Endothelial cell of umbilical vein (primary cell): ENCODE measurements around the gene RGS6.

Experiments used
- EZH2 ChIP-seq: IDR thresholded peaks from 2 replicates; pipeline ENCODE4 v1.6.1; 2012; ENCODE audit warnings: borderline replicate concordance, low read depth, mild to moderate bottlenecking, moderate library complexity, low read length, inconsistent platforms; ENCODE audit not compliant: severe bottlenecking
- FOS ChIP-seq: IDR thresholded peaks from 2 replicates; pipeline ENCODE4 v1.6.1; 2011; ENCODE audit warnings: mild to moderate bottlenecking, low read length, moderate library complexity, borderline replicate concordance; ENCODE audit not compliant: insufficient read depth
- JUN ChIP-seq: IDR thresholded peaks from 2 replicates; pipeline ENCODE4 v1.6.1; 2011; ENCODE audit warnings: borderline replicate concordance, low read depth; ENCODE audit not compliant: insufficient read length, insufficient read depth
- MAX ChIP-seq: IDR thresholded peaks from 2 replicates; pipeline ENCODE4 v1.6.1; 2011; ENCODE audit not compliant: insufficient read depth, insufficient read length
- MYC ChIP-seq: IDR thresholded peaks from one replicate; pipeline ENCODE4 v1.6.1; 2011; ENCODE audit warnings: mild to moderate bottlenecking, low read depth, low read length
- POLR2A ChIP-seq: IDR thresholded peaks from 2 replicates; pipeline ENCODE4 v1.6.1; 2012; ENCODE audit warnings: low read depth, mild to moderate bottlenecking, control low read depth, low read length
- POLR2AphosphoS5 ChIP-seq: IDR thresholded peaks from 2 replicates; pipeline ENCODE4 v1.6.1; 2012; ENCODE audit warnings: low read depth, mild to moderate bottlenecking, control low read depth, low read length, moderate library complexity; ENCODE audit not compliant: insufficient read depth
- TF ChIP-seq, protein P1 (sequence below), 2 donors: IDR thresholded peaks; 1 replicate in 1 of 2; 2 replicates in 1 of 2; pipeline ENCODE4 v1.5.1; 2011; ENCODE audit warnings: low read length in 2 of 2, mild to moderate bottlenecking in 2 of 2, moderate library complexity in 2 of 2, control low read depth in 1 of 2, inconsistent platforms in 1 of 2, low read depth in 1 of 2; ENCODE audit not compliant: insufficient read depth in 1 of 2; ENCODE audit errors: extremely low read depth in 1 of 2

DNA sequence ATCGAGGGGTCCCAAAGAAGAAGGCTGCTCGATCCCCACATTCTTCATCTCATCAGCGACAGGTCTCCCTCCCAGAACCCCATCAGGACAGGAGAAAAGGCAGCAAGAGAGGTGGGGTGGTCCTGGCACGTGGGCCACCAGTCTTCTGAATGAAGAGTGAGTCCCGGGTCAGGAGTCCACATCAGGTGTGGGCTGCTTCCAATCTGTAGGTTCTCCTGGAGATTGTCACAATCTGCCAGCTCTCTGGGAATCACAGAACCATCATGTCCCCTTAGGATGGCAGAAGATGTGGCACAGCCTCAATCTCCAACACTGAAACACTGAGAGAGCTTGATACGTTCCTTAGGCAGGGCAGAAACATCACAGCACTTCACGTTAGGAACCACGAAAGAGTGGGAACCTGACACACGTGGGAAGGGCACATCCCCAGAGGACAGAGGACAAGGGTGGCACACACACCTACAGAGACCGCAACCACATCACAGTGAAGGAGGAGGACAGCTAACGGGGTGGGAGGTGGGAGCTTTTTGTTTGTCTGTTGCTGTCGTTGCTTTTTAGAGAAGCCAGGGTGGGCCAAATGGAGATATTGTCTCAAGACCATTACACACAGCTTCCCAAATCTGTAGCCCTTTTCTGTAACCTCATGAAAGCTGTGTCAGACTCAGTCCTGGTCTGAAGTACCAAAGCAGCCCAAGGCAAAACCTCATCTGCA, 677.1 kb downstream of the RGS6 start:
- TF ChIP-seq EZH2 = no peak
- TF ChIP-seq, protein P1, sequence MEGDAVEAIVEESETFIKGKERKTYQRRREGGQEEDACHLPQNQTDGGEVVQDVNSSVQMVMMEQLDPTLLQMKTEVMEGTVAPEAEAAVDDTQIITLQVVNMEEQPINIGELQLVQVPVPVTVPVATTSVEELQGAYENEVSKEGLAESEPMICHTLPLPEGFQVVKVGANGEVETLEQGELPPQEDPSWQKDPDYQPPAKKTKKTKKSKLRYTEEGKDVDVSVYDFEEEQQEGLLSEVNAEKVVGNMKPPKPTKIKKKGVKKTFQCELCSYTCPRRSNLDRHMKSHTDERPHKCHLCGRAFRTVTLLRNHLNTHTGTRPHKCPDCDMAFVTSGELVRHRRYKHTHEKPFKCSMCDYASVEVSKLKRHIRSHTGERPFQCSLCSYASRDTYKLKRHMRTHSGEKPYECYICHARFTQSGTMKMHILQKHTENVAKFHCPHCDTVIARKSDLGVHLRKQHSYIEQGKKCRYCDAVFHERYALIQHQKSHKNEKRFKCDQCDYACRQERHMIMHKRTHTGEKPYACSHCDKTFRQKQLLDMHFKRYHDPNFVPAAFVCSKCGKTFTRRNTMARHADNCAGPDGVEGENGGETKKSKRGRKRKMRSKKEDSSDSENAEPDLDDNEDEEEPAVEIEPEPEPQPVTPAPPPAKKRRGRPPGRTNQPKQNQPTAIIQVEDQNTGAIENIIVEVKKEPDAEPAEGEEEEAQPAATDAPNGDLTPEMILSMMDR (IDR thresholded peaks at IDR 0.05; ENCODE audit: extremely low read depth in 1 of 2, insufficient read depth in 1 of 2, low read depth in 1 of 2, low read length in 2 of 2) = no peak
- no peak for TF ChIP-seq POLR2AphosphoS5
- no peak for TF ChIP-seq FOS
- TF ChIP-seq POLR2A = no peak
- TF ChIP-seq JUN = no peak
- TF ChIP-seq MAX = no peak
- no peak for TF ChIP-seq MYC
